Measurements from ENCODE around the gene BTBD9.
"Not testable (repeated sequence)": the region's sequence is repeated elsewhere in the genome, so short reads cannot be mapped to it uniquely, and the experiment has no call there.

BTBD9 gene

DNA sequence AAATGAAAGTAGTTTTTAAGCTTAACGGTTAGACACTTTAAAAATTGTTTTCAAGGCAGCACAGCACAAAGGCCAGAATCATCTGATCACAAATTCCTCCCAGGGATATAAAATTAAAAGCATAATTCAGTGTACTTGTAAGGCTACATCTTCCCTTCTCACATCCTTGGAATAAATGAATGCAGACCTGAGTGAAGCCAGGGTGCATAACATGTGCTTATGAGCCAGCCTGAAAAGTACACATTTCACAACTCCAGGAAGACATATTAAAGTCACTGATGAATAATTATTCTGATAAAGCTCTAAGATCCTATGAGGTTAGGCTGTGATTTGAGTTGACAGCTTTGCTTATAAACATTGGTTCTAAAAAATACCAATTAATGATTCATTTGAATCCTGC lies 163.6 kb downstream of the BTBD9 start:
- no peak for DNase-seq

- DNase-seq: no peak
These were observed 169.2 kb downstream of the BTBD9 start for GRCh38 chr6:38470548-38470947.

- no peak for DNase-seq
These were observed 172.2 kb downstream of the BTBD9 start for GRCh38 chr6:38467566-38467965.

DNA sequence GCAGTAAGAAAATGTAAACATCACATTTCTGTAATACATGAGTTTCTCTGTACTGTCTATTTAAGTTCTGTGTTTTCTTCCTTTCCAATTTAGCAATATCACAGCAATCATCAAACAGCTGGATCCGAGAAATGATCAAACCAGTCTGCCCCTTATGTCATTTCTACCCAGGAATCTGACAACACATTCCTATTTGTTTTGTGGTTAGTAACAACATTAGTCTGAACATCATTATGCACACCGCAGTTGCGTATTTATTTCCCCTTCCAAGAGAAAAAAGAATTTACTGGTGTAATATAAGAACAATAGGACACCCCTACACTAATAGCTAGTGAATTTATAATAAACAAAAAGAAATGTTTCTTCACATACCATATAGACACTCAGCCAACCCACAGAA lies 179.5 kb downstream of the BTBD9 start:
- DNase-seq: no peak

DNA sequence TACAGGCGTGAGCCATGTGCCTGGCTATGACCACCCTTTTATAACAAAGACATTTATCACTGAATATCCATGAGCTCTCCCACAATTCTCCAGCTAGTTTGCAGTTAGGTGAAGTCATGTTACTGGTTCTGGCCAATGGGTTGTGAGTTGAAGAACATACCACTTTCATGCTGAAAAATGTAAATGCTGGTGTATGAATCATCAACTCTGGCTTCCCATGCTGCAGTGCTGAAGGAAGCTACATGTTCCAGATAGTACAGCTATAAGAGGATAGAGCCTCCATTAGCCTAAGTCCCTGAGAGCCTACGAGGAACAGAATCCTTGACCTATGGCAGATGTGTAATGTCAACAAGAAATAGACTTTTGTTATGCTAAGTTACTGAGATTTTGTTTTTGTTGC lies 180.4 kb downstream of the BTBD9 start:
- no peak for DNase-seq

DNA sequence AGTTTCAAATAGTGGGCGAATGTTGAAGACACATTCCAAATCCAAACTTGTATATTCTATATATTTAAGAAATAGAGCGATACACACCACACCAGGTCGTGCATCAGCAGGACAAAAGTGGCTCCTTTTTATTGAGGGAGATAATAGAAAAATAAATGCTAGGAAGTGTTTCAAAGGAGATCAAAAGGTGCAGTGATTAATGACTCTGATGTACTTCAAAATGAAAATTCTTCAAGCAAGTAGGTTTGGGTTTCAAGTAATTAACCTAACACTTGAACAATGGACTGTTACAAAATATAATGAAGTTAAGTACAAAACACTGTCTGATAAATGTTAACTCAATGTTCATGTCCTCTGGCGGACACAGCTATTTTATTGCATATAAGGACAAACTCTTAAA lies 185.9 kb downstream of the BTBD9 start:
- DNase-seq: no peak

GRCh38 chr6:38452816-38453660 lies 186.7 kb downstream of the BTBD9 start:
- DNase-seq: no peak

DNA sequence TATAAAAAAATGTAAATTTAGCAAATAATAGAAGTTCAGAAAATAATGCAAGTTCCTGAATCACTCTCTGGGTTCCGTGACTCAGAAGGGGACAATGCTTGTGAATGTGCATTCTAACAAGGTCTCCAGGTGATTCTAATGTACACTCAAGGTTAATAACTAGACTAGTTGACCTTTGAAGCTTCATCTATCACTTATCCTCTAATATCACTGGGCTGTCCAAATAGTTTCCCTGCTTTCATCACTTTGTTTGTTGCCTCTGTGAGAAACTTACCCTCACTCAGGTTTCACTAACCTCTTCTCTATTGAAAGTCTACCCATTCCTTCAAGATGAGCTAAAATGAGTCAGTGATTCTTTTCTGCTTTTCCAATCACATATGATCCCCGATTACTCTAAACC lies 189.0 kb downstream of the BTBD9 start:
- DNase-seq: no peak

DNA sequence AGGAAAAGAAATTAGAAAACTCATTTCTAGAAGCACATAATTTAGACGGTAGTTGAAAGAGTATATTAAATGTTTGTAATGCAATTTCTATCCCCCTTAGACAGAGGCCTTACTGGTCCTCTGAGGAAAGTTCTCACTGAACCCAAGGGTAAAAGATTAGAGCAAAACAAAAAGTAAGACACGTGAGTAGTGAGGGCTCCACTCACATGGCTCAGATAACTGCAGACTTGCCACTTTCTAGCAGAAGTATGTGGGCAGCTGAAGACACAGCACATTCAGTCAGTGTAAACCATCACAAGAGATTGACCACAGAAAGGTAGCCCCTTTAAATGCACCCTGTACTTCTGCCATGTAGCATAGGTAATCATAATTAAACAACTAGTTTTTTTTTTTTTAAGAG lies 193.8 kb downstream of the BTBD9 start:
- DNase-seq: no peak

GRCh38 chr6:38445336-38445735 lies 194.4 kb downstream of the BTBD9 start:
- DNase-seq: no peak

GRCh38 chr6:38443352-38444144 lies 196.2 kb downstream of the BTBD9 start:
- DNase-seq: no peak

- no peak for DNase-seq
These were observed 201.6 kb downstream of the BTBD9 start for GRCh38 chr6:38438097-38438496.

DNA sequence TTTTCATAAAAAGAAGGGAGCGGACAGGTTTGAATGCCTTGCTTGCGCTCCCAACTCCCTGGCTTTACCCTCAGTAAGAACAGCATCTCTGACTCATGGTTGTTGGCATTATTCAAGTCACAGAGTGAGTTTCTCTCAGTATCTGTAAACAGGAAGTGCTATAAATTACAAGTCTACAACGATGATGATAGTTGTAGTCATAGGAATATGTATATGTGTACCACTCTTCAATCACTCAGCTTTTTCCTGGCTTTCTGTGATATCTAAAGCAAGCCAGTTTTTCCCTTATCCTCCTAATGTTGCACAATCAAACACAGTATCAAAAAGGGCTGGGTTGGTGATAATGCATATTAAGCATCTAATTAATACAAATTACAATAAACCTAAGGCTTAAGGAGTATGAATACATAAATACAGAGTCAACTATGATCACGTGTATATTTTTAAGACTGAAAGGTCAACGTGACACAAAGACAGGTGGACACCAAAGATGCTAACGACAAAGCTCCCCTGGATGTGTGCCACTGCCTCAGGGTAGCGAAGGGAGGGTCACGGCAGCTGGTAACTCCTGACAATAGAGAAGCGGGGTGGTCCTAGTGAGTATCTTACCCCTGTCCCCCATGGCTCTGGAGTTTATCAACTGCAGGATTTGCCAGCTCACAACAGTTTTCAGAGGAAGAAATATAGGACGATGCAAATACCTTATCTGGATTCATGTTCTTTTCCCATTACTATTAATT lies 202.8 kb downstream of the BTBD9 start:
- DNase-seq: no peak

DNA sequence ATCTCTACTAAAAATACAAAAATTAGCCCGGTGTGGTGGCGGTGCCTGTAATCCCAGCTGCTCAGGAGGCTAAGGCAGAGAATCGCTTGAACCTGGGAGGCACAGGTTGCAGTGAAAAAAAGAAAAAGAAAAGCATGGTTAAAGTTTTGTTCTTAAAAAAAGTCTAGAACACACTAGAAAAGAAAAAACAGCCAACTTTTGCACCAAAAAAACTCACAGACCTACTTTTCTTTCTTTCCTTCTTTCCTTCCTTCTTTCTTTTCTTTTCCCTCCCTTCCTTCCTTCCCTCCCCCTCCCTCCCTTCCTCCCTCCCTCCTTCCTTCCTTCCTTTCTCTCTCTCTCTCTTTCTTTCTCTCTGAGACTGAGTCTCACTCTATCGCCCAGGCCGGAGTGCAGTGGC lies 204.4 kb downstream of the BTBD9 start:
- no peak for DNase-seq

- no peak for DNase-seq
These were observed 205.7 kb downstream of the BTBD9 start for GRCh38 chr6:38434051-38434450.

- DNase-seq: no peak
These were observed 207.2 kb downstream of the BTBD9 start for GRCh38 chr6:38432479-38432878.

- no peak for DNase-seq
These were observed 207.7 kb downstream of the BTBD9 start for GRCh38 chr6:38432079-38432478.

- DNase-seq: no peak
These were observed 210.2 kb downstream of the BTBD9 start for GRCh38 chr6:38429546-38429945.

- DNase-seq: no peak
These were observed 212.1 kb downstream of the BTBD9 start for GRCh38 chr6:38427492-38428210.

DNA sequence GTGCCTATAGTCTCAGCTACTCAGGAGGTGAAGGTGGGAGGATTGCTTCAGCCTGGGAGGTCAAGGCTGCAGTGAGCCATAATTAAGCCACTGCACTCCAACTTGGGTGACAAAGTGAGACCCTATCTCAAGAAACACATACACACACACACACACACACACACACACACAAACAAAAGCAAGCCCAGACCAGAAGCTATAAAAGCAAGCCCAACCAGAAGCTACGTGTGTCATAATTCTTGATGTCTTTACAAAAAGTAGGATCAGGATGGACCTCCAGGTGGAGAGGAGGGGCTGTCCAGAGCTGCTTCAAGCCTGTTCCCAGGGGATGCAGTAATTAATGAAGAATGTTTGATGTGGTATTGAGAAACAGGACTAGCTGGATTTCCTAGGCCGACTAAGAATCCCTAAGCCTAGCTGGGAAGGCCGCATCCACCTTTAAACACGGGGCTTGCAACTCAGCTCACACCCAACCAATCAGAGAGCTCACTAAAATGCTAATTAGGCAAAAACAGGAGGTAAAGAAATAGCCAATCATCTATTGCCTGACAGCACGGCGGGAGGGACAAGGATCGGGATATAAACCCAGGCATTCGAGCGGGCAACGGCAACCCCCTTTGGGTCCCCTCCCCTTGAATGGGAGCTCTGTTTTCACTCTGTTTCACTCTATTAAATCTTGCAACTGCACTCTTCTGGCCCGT lies 213.8 kb downstream of the BTBD9 start:
- not testable (repeated sequence) for DNase-seq

DNA sequence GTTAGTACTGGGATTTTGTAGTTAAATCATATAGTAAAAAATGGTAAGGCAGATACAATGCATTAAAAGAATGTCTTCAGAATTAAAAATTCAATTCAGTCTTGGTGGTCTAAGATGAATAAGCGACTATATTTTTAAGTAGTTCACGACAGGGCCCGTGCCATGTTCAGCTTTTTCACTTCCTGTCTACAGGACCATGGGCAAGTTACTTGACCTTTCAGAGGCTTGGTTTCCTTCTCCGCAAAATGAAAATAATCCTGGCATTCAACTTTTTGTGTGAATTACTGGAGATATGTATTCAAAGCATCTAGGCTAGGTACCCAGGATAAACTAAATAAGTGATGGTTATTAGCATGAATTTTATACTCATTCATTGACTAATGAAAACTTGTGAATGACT lies 216.0 kb downstream of the BTBD9 start:
- DNase-seq: no peak

GRCh38 chr6:38420207-38420606 lies 219.5 kb downstream of the BTBD9 start:
- DNase-seq: no peak

Data from stimulated activated CD4-positive, alpha-beta T cell treated with anti-CD3 and anti-CD28 coated beads, Interleukin-4, amount 100 ng/mL, for 4 hours (primary cell).